ENCODE data around the gene HDGFL2. TPM values are rescaled to one million over a fixed set of nuclear protein-coding genes. Genes with fewer than 3 reads are reported as not detected.

Gene HDGFL2
- total and polyA plus RNA-seq, 2 donors, result 26.2 to 36.9 TPM

DNA sequence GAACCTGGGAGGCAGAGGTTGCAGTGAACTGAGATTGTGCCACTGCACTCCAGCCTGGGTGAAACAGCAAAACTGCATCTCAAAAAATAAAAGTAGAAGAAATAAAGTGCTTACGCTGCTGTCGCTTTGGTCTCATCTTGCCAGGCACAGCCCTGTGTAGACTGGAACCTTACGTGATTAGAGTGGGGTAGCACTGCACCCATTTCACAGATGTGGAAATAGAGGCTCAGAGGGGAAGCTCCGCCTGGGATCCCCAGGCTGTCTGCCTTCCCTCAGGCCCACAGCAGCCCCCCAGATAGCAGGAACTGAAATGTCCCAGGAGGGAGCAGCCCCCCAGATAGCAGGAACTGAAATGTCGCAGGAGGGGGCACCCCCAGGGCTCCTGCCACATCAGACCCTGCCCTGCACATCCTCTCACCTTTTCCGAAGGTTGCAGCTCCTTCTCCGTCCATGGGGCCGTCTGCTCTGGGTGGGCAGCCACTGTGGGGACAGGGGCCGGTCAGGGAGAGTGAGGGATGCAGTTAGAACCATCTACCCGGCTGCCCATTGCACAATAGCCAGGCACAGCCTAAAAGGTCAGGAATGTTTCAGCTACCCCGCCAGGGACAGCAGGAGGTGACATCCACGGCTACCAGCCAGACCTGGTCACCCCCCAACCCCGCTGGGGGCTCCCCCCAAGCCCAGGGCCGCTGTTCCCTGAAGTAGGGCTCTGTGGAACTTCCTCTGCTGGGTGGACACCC lies 44.3 kb downstream of the HDGFL2 start:
- Histone ChIP-seq H3K4me1 (ENCODE audit: control insufficient read depth in 2 of 2, insufficient read depth in 2 of 2, low read length in 2 of 2) (no peaks in the 10 kb centered on the region), H3K36me3 (ENCODE audit: control insufficient read depth in 2 of 2, insufficient read depth in 2 of 2, low read length in 1 of 2) (no peaks in the 10 kb centered on the region), H3K27me3 (ENCODE audit: control insufficient read depth in 2 of 2, insufficient read depth in 1 of 2, low read length in 1 of 2) (no peaks in the 10 kb centered on the region), H3K9me3 (ENCODE audit: control insufficient read depth in 2 of 2, insufficient read depth in 1 of 2, low read length in 1 of 2) (peaks cover 0 to 16% of the 10 kb centered on the region in 2 donors), H3K4me3 (ENCODE audit: low read length in 2 of 2) (no peak overlapping the region), H3K27ac (ENCODE audit: low read depth in 1 of 2, low read length in 1 of 2) (no peak overlapping the region)
- DNase-seq (ENCODE audit: low read depth in 6 of 9, low spot score in 9 of 9), result no peak
- WGBS, result 71% methylated on average over 14 of the region's 14 CpGs

DNA sequence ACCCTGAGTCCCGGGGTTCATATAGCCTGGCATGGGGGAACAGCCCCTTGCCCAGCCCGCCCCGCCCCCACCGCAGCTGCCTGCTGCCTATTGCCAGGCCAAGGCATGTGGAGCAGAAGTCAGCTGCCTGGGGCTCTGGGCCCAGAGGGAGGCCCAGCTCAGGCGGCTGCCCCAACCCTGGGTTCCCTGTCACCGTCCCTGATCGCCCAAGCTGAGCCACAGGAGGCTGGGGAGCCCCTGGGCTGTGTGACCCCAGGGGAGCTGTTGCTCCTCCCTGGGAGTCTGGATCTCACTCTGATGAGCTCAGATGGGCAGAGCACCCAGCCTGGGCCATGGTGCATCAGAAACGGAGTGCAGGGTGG lies 44.8 kb downstream of the HDGFL2 start:
- Histone ChIP-seq H3K9me3 (ENCODE audit: control insufficient read depth in 2 of 2, insufficient read depth in 1 of 2, low read length in 1 of 2) (peaks cover 0 to 16% of the 10 kb centered on the region in 2 donors), H3K4me3 (ENCODE audit: low read length in 2 of 2) (no peak overlapping the region), H3K27ac (ENCODE audit: low read depth in 1 of 2, low read length in 1 of 2) (no peak overlapping the region), H3K4me1 (ENCODE audit: control insufficient read depth in 2 of 2, insufficient read depth in 2 of 2, low read length in 2 of 2) (no peaks in the 10 kb centered on the region), H3K36me3 (ENCODE audit: control insufficient read depth in 2 of 2, insufficient read depth in 2 of 2, low read length in 1 of 2) (no peaks in the 10 kb centered on the region), H3K27me3 (ENCODE audit: control insufficient read depth in 2 of 2, insufficient read depth in 1 of 2, low read length in 1 of 2) (no peaks in the 10 kb centered on the region)
- no peak for DNase-seq (ENCODE audit: low read depth in 6 of 9, low spot score in 9 of 9)
- 78% methylated on average over 8 of the region's 8 CpGs for WGBS

DNA sequence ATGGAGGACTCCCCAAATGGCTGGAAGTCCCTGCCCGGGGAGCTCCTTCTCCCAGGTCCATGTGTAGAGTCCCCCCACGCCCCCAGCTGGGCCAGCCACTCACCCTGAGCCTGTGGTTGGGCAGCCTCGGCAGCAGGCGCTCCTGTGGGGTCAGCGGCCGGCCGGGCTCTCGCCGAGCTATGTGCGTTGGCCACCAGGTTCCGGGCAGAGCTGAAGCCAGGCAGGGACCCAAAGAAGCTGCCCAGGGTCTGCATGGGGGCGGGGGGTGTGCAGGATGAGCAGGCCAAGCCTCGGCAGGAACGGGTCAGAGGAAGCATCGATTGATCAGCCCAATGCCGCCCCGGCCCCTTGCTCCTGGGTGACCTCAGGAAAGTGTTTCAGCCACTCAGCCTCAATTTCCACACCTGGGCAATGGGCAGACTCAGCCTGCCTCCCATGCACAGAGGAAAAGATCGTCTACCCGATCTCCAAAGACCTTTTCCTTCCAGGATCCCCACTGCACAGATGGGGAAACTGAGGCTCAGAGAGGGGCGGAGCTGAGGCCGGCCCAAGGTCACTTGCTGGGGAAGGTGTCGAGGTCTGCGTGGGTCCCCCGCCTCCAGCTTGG lies 45.5 kb downstream of the HDGFL2 start:
- DNase-seq (ENCODE audit: low read depth in 6 of 9, low spot score in 9 of 9), result no peak
- Histone ChIP-seq H3K27ac (ENCODE audit: low read depth in 1 of 2, low read length in 1 of 2) (no peak overlapping the region), H3K4me3 (ENCODE audit: low read length in 2 of 2) (no peak overlapping the region), H3K4me1 (ENCODE audit: control insufficient read depth in 2 of 2, insufficient read depth in 2 of 2, low read length in 2 of 2) (no peaks in the 10 kb centered on the region), H3K9me3 (ENCODE audit: control insufficient read depth in 2 of 2, insufficient read depth in 1 of 2, low read length in 1 of 2) (peaks cover 0 to 16% of the 10 kb centered on the region in 2 donors), H3K36me3 (ENCODE audit: control insufficient read depth in 2 of 2, insufficient read depth in 2 of 2, low read length in 1 of 2) (no peaks in the 10 kb centered on the region), H3K27me3 (ENCODE audit: control insufficient read depth in 2 of 2, insufficient read depth in 1 of 2, low read length in 1 of 2) (no peaks in the 10 kb centered on the region)
- 91% methylated on average over 24 of the region's 24 CpGs for WGBS

DNA sequence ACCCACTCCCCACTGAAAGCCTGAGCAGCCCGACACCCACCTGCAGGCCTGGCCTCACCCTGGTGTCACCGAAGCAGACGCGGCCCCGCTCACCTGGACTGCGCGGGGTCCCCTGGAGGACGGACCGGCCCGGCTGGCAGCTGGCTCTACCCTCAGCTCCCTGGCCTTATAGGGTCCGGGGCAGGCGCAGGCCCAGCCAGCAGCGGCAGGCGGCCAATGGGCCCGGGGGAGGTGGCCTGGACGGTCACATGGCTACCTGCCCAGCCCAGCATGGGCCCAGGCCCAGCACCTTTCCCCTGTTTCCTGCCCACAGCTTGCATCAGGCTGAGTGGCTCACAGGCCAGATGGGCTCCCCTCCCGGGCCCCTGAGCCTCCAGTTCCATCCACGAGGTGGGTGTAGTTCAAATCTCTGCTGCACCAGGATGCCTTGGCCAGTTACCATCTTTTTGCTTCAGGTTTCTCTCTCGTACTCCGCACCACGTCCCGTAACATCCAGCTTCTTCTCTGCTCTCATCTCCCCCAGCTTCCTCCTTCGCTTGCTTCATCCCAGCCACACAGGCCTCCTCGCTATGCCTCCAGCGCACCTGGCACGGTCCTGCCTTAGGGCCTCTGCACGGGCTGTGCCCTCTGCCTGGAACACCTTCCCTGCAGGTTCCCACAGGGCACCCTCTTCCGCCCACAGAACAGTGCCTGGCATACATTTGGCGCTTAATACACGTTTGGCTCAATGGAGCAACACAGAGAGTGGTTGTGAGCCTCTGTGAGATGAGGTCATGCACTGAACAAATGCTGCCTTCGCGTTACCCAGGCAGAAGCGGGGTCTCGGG lies 46.5 kb downstream of the HDGFL2 start, which contains the start of gene PLIN4:
PLIN4 (minus strand) TSS at position 142 of the 827 bp plus-strand sequence. CDS start 214 bp downstream, outside the sequence.
- DNase-seq (ENCODE audit: low read depth in 6 of 9, low spot score in 9 of 9), result no peak
- no peaks in the 10 kb centered on the region for H3K27me3 ChIP-seq (ENCODE audit: control insufficient read depth in 2 of 2, insufficient read depth in 1 of 2, low read length in 1 of 2)
- H3K27ac ChIP-seq (ENCODE audit: low read depth in 1 of 2, low read length in 1 of 2), result no peak within 1 kb of the TSS

DNA sequence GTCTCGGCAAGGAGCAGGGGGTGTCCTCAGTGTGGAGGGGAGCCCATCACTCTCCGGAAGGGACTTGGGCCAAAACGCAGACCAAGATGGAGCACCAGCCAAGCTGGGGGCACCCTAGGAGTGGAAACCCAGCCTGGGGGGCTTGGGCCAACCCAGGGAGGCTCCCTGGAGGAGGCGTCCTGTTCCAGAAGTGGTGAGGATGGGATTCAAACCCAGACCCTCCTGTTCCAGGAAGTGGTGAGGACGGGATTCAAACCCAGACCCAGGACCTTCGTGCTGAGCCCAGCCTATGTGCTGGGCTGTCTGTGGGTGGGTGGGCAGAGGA lies 47.0 kb downstream of the HDGFL2 start:
- H3K4me3 ChIP-seq (ENCODE audit: low read length in 2 of 2), result no peak overlapping the region
- no peaks in the 10 kb centered on the region for H3K36me3 ChIP-seq (ENCODE audit: control insufficient read depth in 2 of 2, insufficient read depth in 2 of 2, low read length in 1 of 2)
- WGBS, result 97% methylated on average over 6 of the region's 6 CpGs
- no peaks in the 10 kb centered on the region for H3K27me3 ChIP-seq (ENCODE audit: control insufficient read depth in 2 of 2, insufficient read depth in 1 of 2, low read length in 1 of 2)
- H3K27ac ChIP-seq (ENCODE audit: low read depth in 1 of 2, low read length in 1 of 2), result no peak overlapping the region
- peaks cover 0 to 16% of the 10 kb centered on the region in 2 donors for H3K9me3 ChIP-seq (ENCODE audit: control insufficient read depth in 2 of 2, insufficient read depth in 1 of 2, low read length in 1 of 2)
- no peak for DNase-seq (ENCODE audit: low read depth in 6 of 9, low spot score in 9 of 9)
- H3K4me1 ChIP-seq (ENCODE audit: control insufficient read depth in 2 of 2, insufficient read depth in 2 of 2, low read length in 2 of 2), result no peaks in the 10 kb centered on the region

More for the DNA sequence above, 46.5 kb downstream of the HDGFL2 start, which contains the start of gene PLIN4:
- Histone ChIP-seq H3K4me1 (ENCODE audit: control insufficient read depth in 2 of 2, insufficient read depth in 2 of 2, low read length in 2 of 2) (no peaks in the 10 kb centered on the region), H3K36me3 (ENCODE audit: control insufficient read depth in 2 of 2, insufficient read depth in 2 of 2, low read length in 1 of 2) (no peaks in the 10 kb centered on the region), H3K9me3 (ENCODE audit: control insufficient read depth in 2 of 2, insufficient read depth in 1 of 2, low read length in 1 of 2) (peaks cover 0 to 16% of the 10 kb centered on the region in 2 donors), H3K4me3 (ENCODE audit: low read length in 2 of 2) (no peak within 1 kb of the TSS)
- whole genome bisulfite sequencing, result 88% methylated on average over 34 of the region's 34 CpGs

DNA sequence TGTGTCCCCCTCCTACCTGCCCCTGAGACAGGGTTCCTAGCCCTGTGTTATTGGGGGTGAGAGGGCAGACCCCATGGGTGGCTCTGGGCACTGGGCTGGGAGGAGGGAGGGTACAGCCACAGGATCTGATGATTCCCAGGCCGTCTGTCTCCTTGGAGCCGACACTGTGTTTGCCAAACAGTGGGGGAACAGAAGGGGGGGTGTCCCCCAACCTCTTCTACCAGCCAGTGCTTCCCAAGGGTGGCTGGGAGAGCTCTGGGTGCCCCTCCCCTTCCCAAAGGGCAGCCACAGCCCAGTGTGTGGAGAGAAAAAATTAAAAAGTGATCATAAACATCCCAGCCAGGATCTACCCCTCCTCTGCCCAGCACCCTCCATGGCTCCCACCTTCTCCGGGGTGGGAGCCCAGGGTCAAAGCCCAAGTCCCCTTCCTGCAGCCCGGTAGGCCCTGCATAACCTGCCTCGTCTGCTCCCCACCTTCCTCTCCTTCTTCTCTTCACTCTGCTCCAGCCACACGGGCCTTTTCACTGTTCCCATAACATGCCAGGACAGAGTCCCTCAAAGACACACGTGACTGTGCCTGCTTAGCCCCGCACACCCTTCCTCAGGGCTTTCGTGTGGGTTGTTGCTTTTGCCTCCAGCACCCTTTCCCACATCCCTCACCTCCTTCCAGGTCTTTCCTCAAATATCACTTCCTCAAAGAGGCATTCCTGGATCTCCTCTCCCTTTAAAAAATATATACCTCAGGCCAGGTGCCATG lies 47.6 kb downstream of the HDGFL2 start:
- WGBS, result 81% methylated on average over 9 of the region's 9 CpGs
- Histone ChIP-seq H3K4me3 (ENCODE audit: low read length in 2 of 2) (no peak overlapping the region), H3K27me3 (ENCODE audit: control insufficient read depth in 2 of 2, insufficient read depth in 1 of 2, low read length in 1 of 2) (no peaks in the 10 kb centered on the region), H3K4me1 (ENCODE audit: control insufficient read depth in 2 of 2, insufficient read depth in 2 of 2, low read length in 2 of 2) (no peaks in the 10 kb centered on the region), H3K36me3 (ENCODE audit: control insufficient read depth in 2 of 2, insufficient read depth in 2 of 2, low read length in 1 of 2) (no peaks in the 10 kb centered on the region), H3K9me3 (ENCODE audit: control insufficient read depth in 2 of 2, insufficient read depth in 1 of 2, low read length in 1 of 2) (peaks cover 0 to 16% of the 10 kb centered on the region in 2 donors), H3K27ac (ENCODE audit: low read depth in 1 of 2, low read length in 1 of 2) (no peak overlapping the region)
- no peak for DNase-seq (ENCODE audit: low read depth in 6 of 9, low spot score in 9 of 9)

DNA sequence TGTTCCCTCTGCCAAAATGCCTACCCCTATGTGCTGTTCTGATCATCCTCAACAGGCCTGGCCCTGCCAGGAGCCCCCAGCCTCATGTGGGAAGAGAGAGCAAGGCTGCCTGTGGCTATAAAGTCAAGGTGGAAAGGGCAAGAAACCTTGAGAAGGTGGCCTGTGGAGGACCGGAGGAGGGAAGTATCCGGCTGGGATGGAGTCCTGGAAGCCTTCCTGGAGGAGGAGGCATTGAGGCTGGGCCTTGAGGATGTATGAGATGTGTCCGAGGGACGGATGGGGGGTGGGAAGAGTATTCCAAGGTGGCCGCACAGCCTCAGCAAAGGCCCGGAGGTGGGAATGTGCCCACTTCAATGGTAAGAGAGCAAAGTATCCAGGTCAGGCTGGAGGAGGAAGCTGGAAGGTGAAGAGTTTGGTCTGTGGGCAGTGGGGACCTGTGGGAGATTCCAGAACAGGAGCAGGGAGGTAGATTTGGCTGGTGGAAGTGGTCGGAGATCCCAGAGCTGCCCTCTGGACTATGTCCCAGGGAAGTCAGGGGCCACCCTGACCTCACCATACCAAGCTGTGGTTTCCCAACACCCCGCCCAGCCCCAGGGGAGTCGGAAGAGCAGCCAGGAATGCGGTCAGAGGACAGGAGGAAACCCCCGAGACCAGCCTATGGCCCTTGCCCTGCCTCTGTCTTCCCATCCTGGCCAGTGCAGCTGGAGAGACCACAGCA lies 49.2 kb downstream of the HDGFL2 start:
- H3K27me3 ChIP-seq (ENCODE audit: control insufficient read depth in 2 of 2, insufficient read depth in 1 of 2, low read length in 1 of 2), result no peaks in the 10 kb centered on the region
- no peak for DNase-seq (ENCODE audit: low read depth in 6 of 9, low spot score in 9 of 9)
- H3K9me3 ChIP-seq (ENCODE audit: control insufficient read depth in 2 of 2, insufficient read depth in 1 of 2, low read length in 1 of 2), result peaks cover 0 to 16% of the 10 kb centered on the region in 2 donors
- no peak overlapping the region for H3K4me3 ChIP-seq (ENCODE audit: low read length in 2 of 2)
- no peaks in the 10 kb centered on the region for H3K36me3 ChIP-seq (ENCODE audit: control insufficient read depth in 2 of 2, insufficient read depth in 2 of 2, low read length in 1 of 2)
- no peaks in the 10 kb centered on the region for H3K4me1 ChIP-seq (ENCODE audit: control insufficient read depth in 2 of 2, insufficient read depth in 2 of 2, low read length in 2 of 2)
- no peak overlapping the region for H3K27ac ChIP-seq (ENCODE audit: low read depth in 1 of 2, low read length in 1 of 2)
- WGBS, result 94% methylated on average over 11 of the region's 11 CpGs

DNA sequence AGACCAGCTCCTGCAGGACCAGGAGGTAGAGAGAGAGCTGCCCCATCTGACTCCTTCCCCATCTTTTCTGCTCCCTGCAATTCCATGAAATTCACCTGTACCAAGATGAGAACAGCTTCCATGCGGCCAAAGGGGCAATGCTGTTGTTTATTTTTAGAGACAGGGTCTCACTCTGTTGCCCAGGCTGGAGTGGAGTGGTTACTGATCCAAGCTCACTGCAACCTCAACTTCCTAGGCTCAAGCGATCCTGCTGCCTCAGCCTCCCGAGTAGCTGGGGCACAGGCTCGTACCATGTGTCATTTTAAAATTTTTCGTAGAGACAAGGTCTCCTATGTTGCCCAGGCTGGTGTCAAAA lies 49.8 kb downstream of the HDGFL2 start:
- H3K4me1 ChIP-seq (ENCODE audit: control insufficient read depth in 2 of 2, insufficient read depth in 2 of 2, low read length in 2 of 2), result no peaks in the 10 kb centered on the region
- H3K27me3 ChIP-seq (ENCODE audit: control insufficient read depth in 2 of 2, insufficient read depth in 1 of 2, low read length in 1 of 2), result no peaks in the 10 kb centered on the region
- DNase-seq (ENCODE audit: low read depth in 6 of 9, low spot score in 9 of 9), result no peak
- no peak overlapping the region for H3K27ac ChIP-seq (ENCODE audit: low read depth in 1 of 2, low read length in 1 of 2)
- no peaks in the 10 kb centered on the region for H3K36me3 ChIP-seq (ENCODE audit: control insufficient read depth in 2 of 2, insufficient read depth in 2 of 2, low read length in 1 of 2)
- no peak overlapping the region for H3K4me3 ChIP-seq (ENCODE audit: low read length in 2 of 2)
- peaks cover 0 to 16% of the 10 kb centered on the region in 2 donors for H3K9me3 ChIP-seq (ENCODE audit: control insufficient read depth in 2 of 2, insufficient read depth in 1 of 2, low read length in 1 of 2)
- WGBS, result 95% methylated on average over 5 of the region's 5 CpGs
